GM19455 (cell line): ENCODE measurements around the gene GOT1.

ENCODE experiments used
- ATAC-seq: cut with Tn5 transposase; IDR thresholded peaks from one replicate; pipeline ENCODE4 v1.9.1; 2021; ENCODE audit not compliant: unreplicated experiment

Gene GOT1

DNA sequence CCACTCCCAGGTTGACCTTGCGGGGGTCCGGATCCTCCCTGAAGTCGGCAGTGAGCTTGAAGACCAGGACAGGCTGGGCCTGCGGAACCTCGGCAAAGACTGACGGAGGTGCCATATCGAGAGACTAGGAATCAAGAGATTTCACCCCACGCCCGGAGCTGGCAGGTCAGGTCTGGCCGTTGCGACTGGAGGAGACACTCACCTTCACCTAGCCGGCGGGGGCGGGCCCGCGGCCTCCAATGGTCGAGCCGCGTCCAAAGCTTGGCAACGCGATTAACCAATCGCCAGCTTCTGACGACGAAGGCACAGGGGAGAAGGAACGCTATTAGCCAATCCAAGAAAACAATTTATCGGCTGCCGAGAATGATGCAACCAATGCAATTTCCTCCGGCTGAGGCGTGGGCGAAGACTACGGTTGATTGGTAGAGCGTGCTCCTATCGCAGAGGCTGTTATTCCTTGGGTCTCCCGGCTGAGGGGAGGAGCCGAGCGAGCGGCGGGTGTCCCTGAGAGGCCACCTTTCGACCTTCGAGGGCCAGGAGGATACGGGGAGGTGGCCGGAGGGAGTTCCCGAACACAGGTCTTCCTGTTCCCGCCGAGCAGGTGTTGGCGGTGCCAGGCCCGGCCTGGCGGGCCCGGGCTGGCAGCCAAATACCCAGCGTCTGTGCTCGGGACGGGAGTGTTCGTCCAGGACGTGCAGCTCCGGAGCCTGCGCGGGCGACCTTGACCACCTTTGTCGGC is at the start of gene GOT1:
Gene GOT1, minus strand, starts transcription at position 174 of the 739 bp plus-strand sequence. Its CDS starts 59 bp downstream, at position 115.
- ATAC-seq: peak; percentile 98

- ATAC-seq: no peak
Measured at GRCh38 chr10:99470327-99470726, 39.9 kb upstream of the GOT1 start.

DNA sequence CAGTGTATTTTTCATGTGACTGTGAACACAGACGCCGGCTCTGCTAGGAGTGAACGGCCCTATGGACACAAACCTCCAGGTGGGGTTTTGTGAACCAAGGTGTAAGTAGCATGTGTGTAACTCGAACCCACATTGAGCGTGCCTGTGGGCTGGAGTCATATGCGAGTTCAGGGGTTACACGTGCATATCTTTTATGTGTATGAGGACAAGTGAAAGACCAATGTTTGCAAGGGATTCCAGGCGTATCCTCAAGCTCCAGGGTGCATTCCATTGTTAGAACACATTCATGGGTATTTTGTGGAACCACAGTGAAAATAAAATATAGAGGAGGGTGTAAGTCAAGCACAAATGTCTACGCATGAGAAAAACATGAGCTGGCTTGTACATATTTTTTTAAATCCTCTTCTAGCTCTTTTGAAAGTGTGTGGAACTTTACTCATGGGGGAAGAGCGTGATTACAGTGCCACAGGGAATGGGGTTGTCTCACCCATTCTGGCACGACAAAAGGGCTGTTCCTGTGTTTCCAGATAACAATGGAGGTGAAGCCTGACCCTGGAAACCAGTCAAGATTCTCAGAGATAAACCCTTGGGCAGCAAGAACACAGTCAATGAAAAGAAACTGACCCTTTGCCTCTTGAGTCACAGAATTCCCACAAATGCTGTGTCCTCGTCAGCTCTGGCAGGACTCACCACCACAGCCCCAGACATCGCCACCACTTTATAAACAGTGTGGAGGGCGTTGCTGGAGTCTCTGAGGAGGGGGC is 37.0 kb upstream of the GOT1 start:
- no peak for ATAC-seq

DNA sequence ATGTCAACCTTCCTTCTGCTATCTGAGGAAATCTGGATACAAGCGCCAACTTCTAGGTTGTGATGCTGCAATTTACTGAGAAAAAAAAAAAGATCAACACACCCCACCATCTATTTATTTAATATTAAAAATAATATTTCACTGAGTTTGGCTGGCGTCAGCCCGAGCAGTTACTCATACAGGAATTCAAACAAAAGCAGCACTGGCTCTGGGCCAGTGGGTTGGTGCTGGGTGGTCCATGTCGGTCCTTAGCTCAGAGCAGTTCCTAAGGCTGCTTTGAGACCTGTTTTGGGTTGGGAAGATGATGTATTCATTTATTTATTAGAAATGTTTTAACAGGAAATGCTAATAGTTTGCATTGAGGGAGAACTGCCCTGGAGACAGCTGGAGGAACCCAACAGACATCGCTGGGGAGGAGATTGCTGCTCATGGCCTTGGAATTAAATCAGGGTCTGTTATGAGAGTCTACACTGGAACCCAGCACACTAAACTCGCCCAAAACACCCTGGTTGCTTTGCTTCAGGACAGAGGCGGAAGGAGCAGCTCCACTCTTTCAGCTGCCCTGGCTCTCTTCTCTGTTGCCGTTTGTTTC is 36.3 kb upstream of the GOT1 start:
- ATAC-seq: no peak

GRCh38 chr10:99461230-99461629 is 30.8 kb upstream of the GOT1 start:
- ATAC-seq: no peak

DNA sequence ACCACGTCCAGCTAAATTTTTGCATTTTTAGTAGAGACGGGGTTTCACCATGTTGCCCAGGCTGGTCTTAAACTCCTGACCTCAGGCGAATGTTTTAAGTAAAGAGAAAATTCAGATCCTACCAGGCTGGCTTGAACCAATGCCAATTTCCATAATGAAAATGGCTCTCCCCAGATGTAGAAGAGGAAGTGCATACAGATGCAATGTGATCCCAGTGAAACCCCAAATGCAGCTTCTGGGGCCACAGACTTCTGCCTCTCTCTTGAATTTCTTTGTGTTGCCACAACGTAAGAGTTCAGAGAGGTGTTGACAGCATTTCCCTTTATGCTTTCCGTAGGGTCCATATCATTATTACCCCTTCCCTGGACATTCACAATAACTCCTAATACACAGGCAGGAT is 29.6 kb upstream of the GOT1 start:
- ATAC-seq: no peak

DNA sequence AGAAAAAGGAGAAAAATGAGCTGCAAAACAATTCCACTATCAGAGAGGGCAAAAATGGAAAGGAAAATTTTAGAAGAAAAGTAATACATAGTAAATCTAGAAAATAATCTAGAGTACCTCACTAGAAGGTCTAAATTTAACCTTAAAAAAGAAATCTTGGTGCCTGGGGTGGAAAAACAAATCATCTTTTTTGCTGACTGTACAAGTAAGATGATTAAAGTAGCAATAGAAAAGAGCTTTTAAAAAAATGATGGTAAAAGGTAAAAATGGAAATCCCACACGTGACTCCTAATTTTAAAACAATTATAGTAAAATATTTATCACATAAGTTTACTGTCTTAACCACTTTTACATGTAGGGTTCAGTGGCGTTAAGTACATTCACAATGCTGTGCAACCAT is 28.8 kb upstream of the GOT1 start:
- ATAC-seq: no peak

- ATAC-seq: no peak
Measured at GRCh38 chr10:99457813-99458212, 27.4 kb upstream of the GOT1 start.

DNA sequence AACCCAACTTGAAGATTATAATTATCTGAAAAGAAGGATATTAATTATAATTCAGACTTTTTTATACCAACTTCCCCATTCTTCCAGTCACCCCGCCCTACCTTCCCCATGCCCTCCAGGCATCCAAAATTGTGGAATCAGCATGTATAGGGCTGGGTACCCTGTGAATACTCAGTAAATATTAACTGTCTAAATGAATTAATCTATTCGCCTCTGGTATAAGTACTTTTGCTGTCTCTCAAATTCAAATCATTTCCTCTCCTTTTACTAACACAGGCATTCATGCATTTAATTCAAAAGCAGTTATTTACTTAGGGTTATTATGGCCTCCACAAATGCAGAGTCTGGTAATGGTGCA is 26.5 kb upstream of the GOT1 start:
- no peak for ATAC-seq

- ATAC-seq: no peak
Measured at GRCh38 chr10:99456207-99456930, 25.9 kb upstream of the GOT1 start.

GRCh38 chr10:99451981-99452380 is 21.6 kb upstream of the GOT1 start:
- no peak for ATAC-seq

DNA sequence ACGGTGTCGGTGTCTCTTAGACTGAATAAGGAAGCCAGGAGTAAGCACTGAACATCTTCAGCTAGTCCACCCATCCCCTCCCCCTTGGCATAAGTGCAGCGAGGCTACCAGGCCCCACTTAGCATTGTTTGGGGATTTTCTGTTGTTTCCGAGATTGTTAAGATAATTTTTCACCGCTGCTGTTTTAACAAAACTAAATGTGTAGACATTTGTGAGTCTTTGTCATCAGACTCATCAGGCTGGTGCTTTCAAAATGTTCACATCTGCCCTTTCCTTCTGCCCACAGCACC is 21.0 kb upstream of the GOT1 start:
- no peak for ATAC-seq

GRCh38 chr10:99450624-99451498 is 20.4 kb upstream of the GOT1 start:
- ATAC-seq: no peak

DNA sequence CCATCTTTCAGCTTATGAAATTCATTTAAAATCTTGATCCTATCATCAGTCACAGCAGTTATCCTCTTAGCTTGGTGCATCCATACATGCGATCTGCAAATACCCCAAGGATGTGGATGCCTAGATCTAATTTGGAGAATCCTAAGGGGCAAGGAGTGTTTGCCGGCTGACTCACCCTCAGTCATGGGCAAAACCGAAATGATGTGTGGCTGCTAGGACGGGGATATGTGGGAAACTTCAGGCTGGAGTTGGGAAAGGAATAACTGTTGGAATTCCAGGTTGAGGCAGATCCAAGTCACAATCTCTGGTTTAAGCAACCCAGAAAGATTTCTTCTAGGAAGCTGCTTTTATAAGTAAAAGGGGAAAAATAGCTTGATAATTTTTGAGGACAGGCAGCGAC is 19.7 kb upstream of the GOT1 start:
- ATAC-seq: no peak

- ATAC-seq: no peak
Measured at GRCh38 chr10:99449023-99449422, 18.6 kb upstream of the GOT1 start.

DNA sequence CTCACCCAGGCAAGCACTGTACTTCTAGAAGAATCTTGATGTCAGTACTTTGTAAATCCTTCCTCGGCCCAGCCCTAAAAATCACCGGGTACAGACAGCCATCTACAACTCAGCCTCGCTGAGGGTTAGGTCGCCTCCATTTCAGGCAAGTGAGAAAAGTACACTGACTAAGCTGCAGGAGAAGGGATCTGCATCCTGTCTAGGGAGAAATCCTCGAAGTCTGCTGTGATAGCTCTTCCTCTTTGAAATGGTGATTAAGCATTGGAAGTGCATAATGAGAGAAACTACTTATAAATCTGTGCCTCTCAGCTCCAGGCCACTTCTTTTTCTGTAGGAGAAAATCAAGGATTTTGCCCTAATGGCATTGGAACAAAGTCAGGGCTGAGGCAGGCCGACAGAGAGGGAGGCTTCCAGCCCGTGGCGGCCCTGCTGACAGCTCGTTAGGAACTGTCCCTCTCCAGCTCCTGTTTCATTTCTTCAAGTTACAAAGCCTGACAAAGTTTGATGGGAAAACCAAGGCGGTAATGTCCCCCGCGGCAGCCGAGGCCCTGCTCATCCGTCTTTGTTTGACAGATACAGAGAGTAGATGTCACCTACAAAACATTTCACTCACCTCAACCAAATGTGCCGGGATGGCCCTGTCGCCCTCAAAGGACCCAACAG is 14.1 kb upstream of the GOT1 start:
- no peak for ATAC-seq

- ATAC-seq: no peak
Measured at GRCh38 chr10:99443500-99443899, 13.1 kb upstream of the GOT1 start.

DNA sequence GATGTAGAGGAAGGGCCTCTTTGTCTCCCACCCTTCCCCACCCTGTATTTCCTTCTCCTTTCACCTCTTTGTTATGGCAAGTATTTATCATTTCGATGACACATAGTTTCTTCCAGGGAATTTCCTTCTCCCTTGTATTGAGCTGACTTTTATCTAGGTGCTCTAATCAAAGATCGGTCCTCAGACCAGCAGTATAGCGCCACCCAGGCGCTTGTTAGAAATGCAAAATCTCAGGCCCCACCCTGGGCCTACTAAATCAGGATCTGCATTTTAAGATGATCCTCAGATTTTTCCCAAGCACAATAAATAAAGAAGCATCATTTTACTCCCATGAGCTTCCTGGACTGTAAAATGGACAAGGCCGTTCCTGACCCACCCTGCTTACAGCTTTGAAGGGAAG is 12.0 kb upstream of the GOT1 start:
- ATAC-seq: no peak

GRCh38 chr10:99438890-99439289 is 8.5 kb upstream of the GOT1 start:
- no peak for ATAC-seq

DNA sequence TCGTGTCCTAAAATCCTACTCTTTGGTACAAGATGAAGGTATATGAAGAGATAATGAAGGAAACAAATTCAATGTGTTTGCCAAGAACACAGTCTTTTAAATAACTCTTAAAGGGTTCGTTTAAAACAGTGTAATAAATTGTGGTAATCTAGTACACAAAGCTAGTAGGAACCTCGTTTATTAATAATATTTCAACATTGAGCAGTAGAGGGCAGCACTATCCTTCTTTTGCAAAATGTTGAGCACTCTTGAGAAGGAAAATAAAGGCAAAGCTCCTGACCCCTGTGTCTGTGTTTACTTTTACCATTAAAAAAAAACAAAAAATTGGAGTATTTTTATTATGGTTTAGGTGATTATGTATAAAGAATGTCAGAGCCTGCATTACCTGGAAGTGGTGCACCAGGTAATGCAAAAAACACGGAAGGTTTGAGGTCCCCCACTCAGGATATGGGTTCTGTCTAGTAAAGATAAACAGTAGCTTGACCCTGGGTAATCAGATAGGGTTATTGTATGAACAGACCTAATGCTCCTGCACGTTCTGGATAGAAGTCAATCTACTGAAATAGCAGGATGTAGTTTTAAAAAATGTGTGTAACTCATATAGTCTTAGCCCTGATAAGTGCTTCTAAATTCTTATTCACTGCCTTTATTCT is 5.7 kb upstream of the GOT1 start:
- no peak for ATAC-seq
